Panc1 (cell line): ENCODE results near the gene CPZ. TPM values are rescaled to one million over a fixed set of nuclear protein-coding genes. Genes with fewer than 3 reads are reported as not detected.

Source experiments
- ATAC-seq: fragments of 200-7000 bp; cut with Tn5 transposase; 2 replicates; pipeline ENCODE4 v1.9.1; 2020; ENCODE audit warnings: mild to moderate bottlenecking, moderate library complexity
- BruUV-seq: library from RNA; stranded (reverse); fragments of 400-500 nt; replicated peaks from 2 replicates; lab custom pipeline; 2021; lab: Mats Ljungman, UMichigan
- CTCF ChIA-PET: fragments of 300-600 bp; sonication (Branson Sonifier 250); formaldehyde crosslinking; loops from one replicate; lab custom pipeline; 2022; ENCODE audit warnings: antibody characterized with exemption; lab: Charles Lee
- POLR2A ChIA-PET: fragments of 300-600 bp; sonication (Branson Sonifier 250); formaldehyde crosslinking; loops from one replicate; lab custom pipeline; 2022; ENCODE audit warnings: antibody characterized with exemption; lab: Charles Lee
- DNase-seq: peaks from one replicate; pipeline ENCODE4 v3.0.0-alpha.2; 2010; ENCODE audit warnings: low read depth, low spot score
- H3K27ac ChIP-seq: 2 replicates; pipeline ENCODE4 v1.5.1; 2011; ENCODE audit warnings: mild to moderate bottlenecking, low read length, inconsistent platforms
- H3K27me3 ChIP-seq: fragments of 200-500 bp; sonication (Bioruptor generic); 2 replicates; pipeline ENCODE4 v1.6.0; 2014; ENCODE audit warnings: low read length, inconsistent platforms; ENCODE audit not compliant: control insufficient read depth, insufficient read depth
- H3K36me3 ChIP-seq: fragments of 200-500 bp; sonication (Bioruptor generic); 2 replicates; pipeline ENCODE4 v1.5.1; 2014; ENCODE audit warnings: inconsistent platforms, mild to moderate bottlenecking, low read length, moderate library complexity; ENCODE audit not compliant: control insufficient read depth, insufficient read depth
- H3K4me1 ChIP-seq: 2 replicates; pipeline ENCODE4 v1.5.1; 2011; ENCODE audit warnings: inconsistent platforms, mild to moderate bottlenecking, low read length, moderate library complexity; ENCODE audit not compliant: control insufficient read depth, insufficient read depth
- H3K4me3 ChIP-seq, 2 experiments: 2 replicates each; pipeline ENCODE4 v1.5.1; 2011 to 2012; ENCODE audit warnings: low read depth in 2 of 2, low read length in 2 of 2, mild to moderate bottlenecking in 2 of 2, inconsistent platforms in 1 of 2, moderate library complexity in 1 of 2
- H3K9me3 ChIP-seq: fragments of 200-500 bp; sonication (Bioruptor generic); 2 replicates; pipeline ENCODE4 v1.5.1; 2014; ENCODE audit warnings: low read depth, mild to moderate bottlenecking, inconsistent platforms, low read length, moderate library complexity; ENCODE audit not compliant: control insufficient read depth, insufficient read depth
- POLR2AphosphoS5 ChIP-seq: IDR thresholded peaks from 2 replicates; pipeline ENCODE4 v1.6.1; 2012; ENCODE audit warnings: mild to moderate bottlenecking, low read depth, low read length, moderate library complexity
- SIN3A ChIP-seq: IDR thresholded peaks from 2 replicates; pipeline ENCODE4 v1.6.1; 2012; ENCODE audit warnings: low read depth, mild to moderate bottlenecking, low read length, moderate library complexity, borderline replicate concordance; ENCODE audit not compliant: insufficient read depth
- TCF7L2 ChIP-seq: IDR thresholded peaks from 2 replicates; pipeline ENCODE4 v1.6.1; 2011; ENCODE audit warnings: mild to moderate bottlenecking, low read depth, low read length, inconsistent platforms
- in situ Hi-C: cut with HindIII; loops from 2 replicates; pipeline ENCODE4 v1.10.0; 2016; ENCODE audit warnings: low sequenced_read_pairs, low pct_unique_long_range_greater_than_20kb
- intact Hi-C: fragments of 100-400 bp; cut with micrococcal nuclease; formaldehyde crosslinking; loops from one replicate; pipeline ENCODE4 v1.10.0; 2022; ENCODE audit not compliant: unreplicated experiment
- total RNA-seq: library from RNA; stranded (reverse); gene quantifications from one replicate; pipeline ENCODE4 v1.2.1, GENCODE V29; 2021; ENCODE audit not compliant: unreplicated experiment
- TF ChIP-seq, protein P1 (sequence below): fragments of 450-650 bp; IDR thresholded peaks from 2 replicates; pipeline ENCODE4 v1.5.1; 2017; ENCODE audit warnings: mild to moderate bottlenecking
- TF ChIP-seq, protein P2 (sequence below), 2 experiments: IDR thresholded peaks; 2 replicates each; pipeline ENCODE4 v1.6.1; 2011 to 2012; ENCODE audit warnings: low read depth in 2 of 2, control low read depth in 1 of 2, low read length in 1 of 2, mild to moderate bottlenecking in 1 of 2, moderate library complexity in 1 of 2; ENCODE audit not compliant: insufficient read depth in 1 of 2

The CPZ gene
- total RNA-seq, 1 experiment from 2014 or later, result 0.15 TPM

- no peak overlapping the region for H3K27ac ChIP-seq
- no peak for ATAC-seq
- H3K4me1 ChIP-seq, result no peaks in the 10 kb centered on the region
- BruUV-seq, result no TSS peak
- no peak for DNase-seq
- H3K36me3 ChIP-seq, result no peaks in the 10 kb centered on the region
- no peaks in the 10 kb centered on the region; the same call in 1 of the 2 replicates for H3K27me3 ChIP-seq
- POLR2A ChIA-PET, result no interaction called here
- intact Hi-C loops (no loop called here), in situ Hi-C loops (no loop called here)
- CTCF ChIA-PET, result no interaction called here
- TF ChIP-seq POLR2AphosphoS5 (no peak), SIN3A (no peak)
- TF ChIP-seq, protein P1, sequence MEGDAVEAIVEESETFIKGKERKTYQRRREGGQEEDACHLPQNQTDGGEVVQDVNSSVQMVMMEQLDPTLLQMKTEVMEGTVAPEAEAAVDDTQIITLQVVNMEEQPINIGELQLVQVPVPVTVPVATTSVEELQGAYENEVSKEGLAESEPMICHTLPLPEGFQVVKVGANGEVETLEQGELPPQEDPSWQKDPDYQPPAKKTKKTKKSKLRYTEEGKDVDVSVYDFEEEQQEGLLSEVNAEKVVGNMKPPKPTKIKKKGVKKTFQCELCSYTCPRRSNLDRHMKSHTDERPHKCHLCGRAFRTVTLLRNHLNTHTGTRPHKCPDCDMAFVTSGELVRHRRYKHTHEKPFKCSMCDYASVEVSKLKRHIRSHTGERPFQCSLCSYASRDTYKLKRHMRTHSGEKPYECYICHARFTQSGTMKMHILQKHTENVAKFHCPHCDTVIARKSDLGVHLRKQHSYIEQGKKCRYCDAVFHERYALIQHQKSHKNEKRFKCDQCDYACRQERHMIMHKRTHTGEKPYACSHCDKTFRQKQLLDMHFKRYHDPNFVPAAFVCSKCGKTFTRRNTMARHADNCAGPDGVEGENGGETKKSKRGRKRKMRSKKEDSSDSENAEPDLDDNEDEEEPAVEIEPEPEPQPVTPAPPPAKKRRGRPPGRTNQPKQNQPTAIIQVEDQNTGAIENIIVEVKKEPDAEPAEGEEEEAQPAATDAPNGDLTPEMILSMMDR, result no peak
- TF ChIP-seq, protein P2, sequence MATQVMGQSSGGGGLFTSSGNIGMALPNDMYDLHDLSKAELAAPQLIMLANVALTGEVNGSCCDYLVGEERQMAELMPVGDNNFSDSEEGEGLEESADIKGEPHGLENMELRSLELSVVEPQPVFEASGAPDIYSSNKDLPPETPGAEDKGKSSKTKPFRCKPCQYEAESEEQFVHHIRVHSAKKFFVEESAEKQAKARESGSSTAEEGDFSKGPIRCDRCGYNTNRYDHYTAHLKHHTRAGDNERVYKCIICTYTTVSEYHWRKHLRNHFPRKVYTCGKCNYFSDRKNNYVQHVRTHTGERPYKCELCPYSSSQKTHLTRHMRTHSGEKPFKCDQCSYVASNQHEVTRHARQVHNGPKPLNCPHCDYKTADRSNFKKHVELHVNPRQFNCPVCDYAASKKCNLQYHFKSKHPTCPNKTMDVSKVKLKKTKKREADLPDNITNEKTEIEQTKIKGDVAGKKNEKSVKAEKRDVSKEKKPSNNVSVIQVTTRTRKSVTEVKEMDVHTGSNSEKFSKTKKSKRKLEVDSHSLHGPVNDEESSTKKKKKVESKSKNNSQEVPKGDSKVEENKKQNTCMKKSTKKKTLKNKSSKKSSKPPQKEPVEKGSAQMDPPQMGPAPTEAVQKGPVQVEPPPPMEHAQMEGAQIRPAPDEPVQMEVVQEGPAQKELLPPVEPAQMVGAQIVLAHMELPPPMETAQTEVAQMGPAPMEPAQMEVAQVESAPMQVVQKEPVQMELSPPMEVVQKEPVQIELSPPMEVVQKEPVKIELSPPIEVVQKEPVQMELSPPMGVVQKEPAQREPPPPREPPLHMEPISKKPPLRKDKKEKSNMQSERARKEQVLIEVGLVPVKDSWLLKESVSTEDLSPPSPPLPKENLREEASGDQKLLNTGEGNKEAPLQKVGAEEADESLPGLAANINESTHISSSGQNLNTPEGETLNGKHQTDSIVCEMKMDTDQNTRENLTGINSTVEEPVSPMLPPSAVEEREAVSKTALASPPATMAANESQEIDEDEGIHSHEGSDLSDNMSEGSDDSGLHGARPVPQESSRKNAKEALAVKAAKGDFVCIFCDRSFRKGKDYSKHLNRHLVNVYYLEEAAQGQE (IDR thresholded peaks at IDR 0.05; ENCODE audit: insufficient read depth in 1 of 2, low read depth in 2 of 2, low read length in 1 of 2), result no peak
- H3K9me3 ChIP-seq, result no peaks in the 10 kb centered on the region
- H3K4me3 ChIP-seq, result no peak overlapping the region
Measured at GRCh38 chr4:8577046-8577445, 15.5 kb upstream of the CPZ start.

- no peak for ATAC-seq
- ChIA-PET CTCF (no interaction called here), POLR2A (no interaction called here)
- no peak for DNase-seq
- no peaks in the 10 kb centered on the region for H3K4me1 ChIP-seq
- no peak overlapping the region for H3K27ac ChIP-seq
- no peak overlapping the region for H3K4me3 ChIP-seq
- intact Hi-C loops, result no loop called here
- no TSS peak for BruUV-seq
- H3K36me3 ChIP-seq, result no peaks in the 10 kb centered on the region
- H3K9me3 ChIP-seq, result no peaks in the 10 kb centered on the region
- H3K27me3 ChIP-seq, result no peaks in the 10 kb centered on the region; the same call in 1 of the 2 replicates
- TF ChIP-seq, protein P2 (IDR thresholded peaks at IDR 0.05; ENCODE audit: insufficient read depth in 1 of 2, low read depth in 2 of 2, low read length in 1 of 2), result no peak
- TF ChIP-seq, protein P1, result no peak
- TF ChIP-seq TCF7L2 (no peak), POLR2AphosphoS5 (no peak), SIN3A (no peak)
- in situ Hi-C loops, result no loop called here
Measured at GRCh38 chr4:8577972-8578371, 14.6 kb upstream of the CPZ start.
